HepG2 (cell line): ENCODE measurements around the gene RPTOR. TPM values are rescaled to one million over a fixed set of nuclear protein-coding genes. Genes with fewer than 3 reads are reported as not detected.
A peak's percentile ranks its signal among the peaks of the same experiment; 100 is the strongest.

Experiments
- ATAC-seq: fragments of 200-7000 bp; cut with Tn5 transposase; 3 replicates; pipeline ENCODE4 v1.9.1; 2020; ENCODE audit warnings: mild to moderate bottlenecking, moderate library complexity
- BruUV-seq: library from RNA; stranded (reverse); fragments of 400-500 nt; replicated peaks from 2 replicates; lab custom pipeline; 2021; lab: Mats Ljungman, UMichigan
- CTCF ChIA-PET: fragments of 300-600 bp; formaldehyde crosslinking; extraction: SDS; loops from one replicate; lab custom pipeline; 2021; ENCODE audit warnings: low total read pairs, inconsistent platforms, low intra/inter-chr PET ratio; lab: Yijun Ruan, JAX
- POLR2A ChIA-PET: fragments of 350-600 bp; sonication (Branson Sonifier 250); formaldehyde crosslinking; loops from one replicate; lab custom pipeline; 2020; ENCODE audit warnings: antibody characterized with exemption, inconsistent platforms; lab: Yijun Ruan, JAX
- DNase-seq: peaks from one replicate; pipeline ENCODE4 v3.0.0-alpha.2; 2015; ENCODE audit warnings: low spot score
- FAIRE-seq: peaks from 3 replicates; lab custom pipeline; 2011; peaks lifted over from hg19 to GRCh38; lab: Jason Lieb, UNC
- H2AFZ ChIP-seq: one replicate; pipeline ENCODE4 v1.6.1; 2011; ENCODE audit warnings: low read length, inconsistent platforms
- H3K27ac ChIP-seq: fragments of 300-600 bp; 3 replicates; pipeline ENCODE4 v1.8.0; 2011; ENCODE audit warnings: mixed run types, mild to moderate bottlenecking, mixed read lengths, low read length, inconsistent platforms; ENCODE audit not compliant: insufficient read depth; ENCODE audit errors: extremely low read length
- H3K27me3 ChIP-seq, 2 experiments: fragments of 200-600 bp in 1 of 2; 2 replicates in 1 of 2; 3 replicates in 1 of 2; pipeline versions ENCODE4 v1.6.0 to v1.8.0; 2011; ENCODE audit warnings: low read length in 2 of 2, mild to moderate bottlenecking in 2 of 2, moderate library complexity in 2 of 2, inconsistent platforms in 1 of 2; ENCODE audit not compliant: insufficient read depth in 2 of 2, control insufficient read depth in 1 of 2
- H3K36me3 ChIP-seq, 2 experiments: fragments of 200-600 bp in 1 of 2; replicated peaks in 1 of 2; 2 replicates in 1 of 2; 3 replicates in 1 of 2; pipeline versions ENCODE4 v1.5.1 to v1.8.0; 2011; ENCODE audit warnings: low read length in 2 of 2, inconsistent platforms in 1 of 2; ENCODE audit not compliant: insufficient read depth in 2 of 2, control insufficient read depth in 1 of 2
- H3K4me1 ChIP-seq: 2 replicates; pipeline ENCODE4 v1.5.1; 2012; ENCODE audit warnings: low read length, inconsistent platforms; ENCODE audit not compliant: insufficient read depth
- H3K4me2 ChIP-seq: 2 replicates; pipeline ENCODE4 v1.6.0; 2011; ENCODE audit warnings: low read depth, low read length, inconsistent platforms
- H3K4me3 ChIP-seq, 3 experiments: fragments of 200-600 bp in 1 of 3; sonication (generic), shearing (Covaris generic) in 1 of 3; replicated peaks in 1 of 3; 2 replicates each; pipeline ENCODE4 v1.5.1; 2011 to 2016; ENCODE audit warnings: low read length in 3 of 3, inconsistent platforms in 2 of 3, low read depth in 2 of 3, mild to moderate bottlenecking in 2 of 3, control low read depth in 1 of 3, mixed read lengths in 1 of 3; ENCODE audit not compliant: insufficient read depth in 1 of 3
- H3K79me2 ChIP-seq: one replicate; pipeline ENCODE4 v1.6.1; 2011; ENCODE audit warnings: low read length, inconsistent platforms; ENCODE audit not compliant: insufficient read depth
- H3K9ac ChIP-seq: 2 replicates; pipeline ENCODE4 v1.6.0; 2011; ENCODE audit warnings: mild to moderate bottlenecking, low read depth, low read length, inconsistent platforms; ENCODE audit not compliant: insufficient read depth
- H3K9me3 ChIP-seq: 2 replicates; pipeline ENCODE4 v1.5.1; 2012; ENCODE audit warnings: mild to moderate bottlenecking, low read length
- H4K20me1 ChIP-seq: 2 replicates; pipeline ENCODE4 v1.6.0; 2011; ENCODE audit warnings: inconsistent platforms, mild to moderate bottlenecking, low read length, moderate library complexity; ENCODE audit not compliant: insufficient read depth
- HNF4A ChIP-seq: sonication (generic); formaldehyde crosslinking; IDR thresholded peaks from 2 replicates; pipeline ENCODE4 v1.4.0; 2020; ENCODE audit warnings: missing genetic modification reagents
- HNF4G ChIP-seq, 2 experiments: sonication (generic) in 1 of 2; formaldehyde crosslinking in 1 of 2; IDR thresholded peaks; 2 replicates each; pipeline versions ENCODE4 v1.4.0 to v1.6.1; 2011 to 2020; ENCODE audit warnings: borderline replicate concordance in 2 of 2, low read depth in 2 of 2, mild to moderate bottlenecking in 2 of 2, low read length in 1 of 2, missing genetic modification reagents in 1 of 2, moderate library complexity in 1 of 2
- ZNF687 ChIP-seq: sonication (generic); formaldehyde crosslinking; IDR thresholded peaks from 2 replicates; pipeline ENCODE4 v1.5.1; 2020; ENCODE audit warnings: mild to moderate bottlenecking, missing genetic modification reagents, moderate library complexity
- ZNF792 ChIP-seq: IDR thresholded peaks from 2 replicates; pipeline ENCODE4 v1.6.1; 2016
- ZNF891 ChIP-seq: sonication (generic); formaldehyde crosslinking; IDR thresholded peaks from 2 replicates; pipeline ENCODE4 v1.5.0; 2020; ENCODE audit warnings: mild to moderate bottlenecking, missing genetic modification reagents
- WGBS: methylation state at CpG from one replicate; pipeline ENCODE4 v1.1.6; 2017; ENCODE audit warnings: low lambda C conversion rate; 5-methylcytosine and 5-hydroxymethylcytosine counted together
- in situ Hi-C: cut with HindIII; loops from 2 replicates; pipeline ENCODE4 v1.10.0; 2017; ENCODE audit warnings: low pct_unique_long_range_greater_than_20kb; ENCODE audit not compliant: extremely low pct_ligation_motif_present
- intact Hi-C: fragments of 100-400 bp; cut with micrococcal nuclease; formaldehyde crosslinking; loops from one replicate; pipeline ENCODE4 v1.10.0; 2022; ENCODE audit not compliant: unreplicated experiment
- polyA plus RNA-seq, 8 experiments: library from polyadenylated mRNA; depleted of rRNA in 3 of 8; stranded (reverse) in 7 of 8; unstranded in 1 of 8; fragments of >200 nt; fragmentation: Illumina TruSeq in 4 of 8; extraction: Trizol in 4 of 8; gene quantifications; 2 replicates each; pipeline versions ENCODE4 v1.2.1 to v1.2.3, GENCODE V29; 2011 to 2016; ENCODE audit warnings: low read depth in 4 of 8, missing spikeins in 1 of 8, mixed read lengths in 1 of 8; ENCODE audit not compliant: insufficient read depth in 1 of 8
- total RNA-seq, 5 experiments: library from RNA; depleted of rRNA; stranded (reverse); fragments of >200 nt; fragmentation: Illumina TruSeq; extraction: Trizol; gene quantifications; 2 replicates each; pipeline ENCODE4 v1.2.3, GENCODE V29; 2016; ENCODE audit warnings: low read depth in 1 of 5

Gene RPTOR
- total and polyA plus RNA-seq, 2 of the 13 experiments (the other 11 are each of a cell fraction or from before 2014, with no cell fraction given): 6.6 to 25.3 TPM

DNA sequence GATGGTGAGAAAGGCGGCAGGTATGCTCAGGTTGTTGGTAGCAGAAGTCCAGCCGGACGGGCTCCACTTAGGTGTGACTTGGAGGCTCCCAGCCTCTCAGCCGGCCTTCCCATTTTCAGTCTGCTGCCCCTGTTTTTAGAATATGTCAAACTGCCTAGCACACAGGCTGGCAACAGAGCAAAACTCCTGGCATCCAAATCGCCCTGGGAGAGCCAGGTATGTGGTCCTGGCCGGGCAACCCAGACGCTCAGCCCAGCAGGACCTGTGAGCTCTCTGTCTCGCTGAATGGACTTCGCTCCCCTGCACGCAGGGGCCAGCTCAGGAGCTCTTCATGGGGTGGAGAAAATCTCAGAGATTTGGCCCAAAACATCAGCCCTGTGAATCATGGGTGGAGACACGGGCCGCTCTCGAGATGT, 299.1 kb downstream of the RPTOR start:
- peaks cover 18 to 39% of the 10 kb centered on the region in 2 experiments; a peak in 4 of 5 replicates for H3K36me3 ChIP-seq
- H4K20me1 ChIP-seq: peaks cover 4% of the 10 kb centered on the region; the same call in 1 of the 2 replicates
- POLR2A ChIA-PET: no interaction called here
- ATAC-seq (peak; percentile 78), DNase-seq (peak; percentile 20), FAIRE-seq (no peak)
- H3K27ac ChIP-seq: no peak overlapping the region
- CTCF ChIA-PET: no interaction called here
- TF ChIP-seq HNF4G (IDR thresholded peaks at IDR 0.05; ENCODE audit: borderline replicate concordance, low read depth, low read length) (0 out of 2 replicates have a peak, but pooled peaks have one; percentile 41), HNF4G (CRISPR knock-in tag; IDR thresholded peaks at IDR 0.05; ENCODE audit: borderline replicate concordance, low read depth) (no peak), HNF4A (peak; percentile 50), ZNF792 (CRISPR knock-in tag) (no peak), ZNF891 (CRISPR knock-in tag) (peak; percentile 29; the same call in 1 of the 2 replicates), ZNF687 (CRISPR knock-in tag) (0 out of 2 replicates have a peak, but pooled peaks have one; percentile 12)
- in situ Hi-C loops: no loop called here
- peaks cover 12% of the 10 kb centered on the region for H3K4me1 ChIP-seq
- H3K9me3 ChIP-seq: no peaks in the 10 kb centered on the region
- H3K4me2 ChIP-seq: no peak overlapping the region
- BruUV-seq: no TSS peak
- no peaks in the 10 kb centered on the region for H3K27me3 ChIP-seq
- H2AFZ ChIP-seq: no peak overlapping the region
- 97% methylated on average over 7 of the region's 13 CpGs for WGBS
- intact Hi-C loops: no loop called here
- no peak overlapping the region for H3K9ac ChIP-seq
- H3K79me2 ChIP-seq: no peaks in the 10 kb centered on the region
- H3K4me3 ChIP-seq: no peak overlapping the region
